ENCODE results near the gene MSANTD1.

MSANTD1 gene

DNA sequence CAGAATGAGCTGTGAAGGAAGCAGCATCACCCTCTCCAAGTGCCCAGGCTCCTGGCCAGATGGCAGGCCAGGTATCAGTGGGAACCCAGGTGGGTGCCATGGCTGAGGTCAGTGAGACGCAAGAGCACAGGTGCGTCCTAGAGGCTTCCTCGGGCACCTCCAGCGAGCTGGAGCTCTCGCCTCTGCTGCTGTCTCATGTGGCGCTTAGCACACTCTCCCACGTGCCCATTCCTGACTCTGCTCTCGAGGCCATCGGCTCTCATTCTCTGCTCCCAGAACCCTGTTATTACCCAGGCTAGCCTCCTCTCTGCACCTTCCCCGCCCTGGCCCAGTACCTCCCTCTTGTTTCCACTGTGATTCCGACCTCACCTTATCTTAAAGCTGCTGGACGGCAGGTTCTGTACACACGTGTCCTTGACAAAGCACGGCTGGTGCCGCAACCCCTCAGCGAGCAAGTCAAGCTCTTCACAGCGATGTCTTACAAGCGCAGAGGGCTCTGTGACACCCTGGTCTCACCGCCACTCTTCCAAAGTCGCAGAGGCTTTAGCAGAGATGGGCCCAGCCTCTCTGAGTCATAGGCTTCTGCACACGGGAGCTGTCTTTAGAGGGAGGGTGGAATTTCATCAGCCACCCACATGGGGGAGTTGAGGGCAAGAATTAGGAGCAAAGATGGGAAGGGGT lies 15.4 kb upstream of the MSANTD1 start:
- DNase-seq = no peak

DNA sequence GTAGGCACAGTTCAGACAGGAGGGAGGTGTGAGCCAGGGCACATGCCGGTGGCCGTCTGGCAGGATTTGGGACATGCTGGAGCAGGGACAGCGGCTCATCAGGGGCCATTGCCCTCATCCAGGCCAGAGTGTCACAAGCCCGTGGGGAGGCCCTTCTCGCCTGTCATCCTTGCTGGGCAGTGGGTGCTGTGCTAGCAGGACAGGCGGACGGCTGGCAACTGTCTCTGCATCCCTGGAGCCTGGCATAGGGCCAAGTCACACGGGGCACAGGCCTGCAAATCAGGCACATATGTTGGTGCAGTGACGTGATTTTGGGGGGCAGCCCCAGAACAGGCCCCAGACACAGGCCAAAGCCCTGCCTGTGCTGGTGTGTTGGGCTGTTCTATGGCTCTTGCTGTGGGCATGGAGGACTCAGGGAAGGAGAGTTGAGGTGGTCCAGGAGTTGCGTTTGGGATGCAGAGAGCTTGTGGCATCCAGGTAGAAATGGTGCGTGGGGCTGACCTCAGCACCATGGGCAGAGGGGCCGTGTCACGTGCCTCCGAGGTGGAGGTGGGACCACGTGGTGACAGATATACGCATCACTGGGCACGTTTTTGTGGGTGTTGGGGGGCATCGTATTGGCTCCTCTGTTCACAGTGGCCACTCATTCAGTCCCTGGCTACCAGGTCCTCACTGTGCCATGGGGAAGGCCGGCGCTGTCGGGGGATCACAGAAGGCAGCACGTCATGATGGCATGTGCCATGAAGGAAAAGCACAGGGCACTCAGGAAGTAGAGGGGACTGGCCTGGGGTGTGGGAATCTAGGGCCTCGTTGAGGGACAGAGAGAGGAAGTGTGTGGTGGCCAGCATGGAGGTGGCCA lies 14.6 kb upstream of the MSANTD1 start:
- no peak for DNase-seq

- DNase-seq = no peak
Observed at GRCh38 chr4:3235030-3235345, 14.0 kb upstream of the MSANTD1 start.

DNA sequence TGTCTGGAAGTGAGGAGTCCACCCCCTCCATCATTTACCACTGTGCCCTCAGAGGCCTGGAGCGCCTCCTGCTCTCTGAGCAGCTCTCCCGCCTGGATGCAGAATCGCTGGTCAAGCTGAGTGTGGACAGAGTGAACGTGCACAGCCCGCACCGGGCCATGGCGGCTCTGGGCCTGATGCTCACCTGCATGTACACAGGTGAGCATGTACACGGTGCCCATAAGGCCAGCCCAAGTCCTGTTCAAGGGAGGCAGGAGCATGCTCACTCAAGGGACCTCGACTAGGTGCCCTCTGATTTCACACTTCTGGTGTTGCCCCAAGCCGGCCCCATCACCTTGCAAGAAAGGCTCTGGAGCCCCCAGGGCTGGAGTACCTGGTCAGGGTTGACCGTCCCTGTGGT lies 13.4 kb upstream of the MSANTD1 start:
- no peak for DNase-seq

DNA sequence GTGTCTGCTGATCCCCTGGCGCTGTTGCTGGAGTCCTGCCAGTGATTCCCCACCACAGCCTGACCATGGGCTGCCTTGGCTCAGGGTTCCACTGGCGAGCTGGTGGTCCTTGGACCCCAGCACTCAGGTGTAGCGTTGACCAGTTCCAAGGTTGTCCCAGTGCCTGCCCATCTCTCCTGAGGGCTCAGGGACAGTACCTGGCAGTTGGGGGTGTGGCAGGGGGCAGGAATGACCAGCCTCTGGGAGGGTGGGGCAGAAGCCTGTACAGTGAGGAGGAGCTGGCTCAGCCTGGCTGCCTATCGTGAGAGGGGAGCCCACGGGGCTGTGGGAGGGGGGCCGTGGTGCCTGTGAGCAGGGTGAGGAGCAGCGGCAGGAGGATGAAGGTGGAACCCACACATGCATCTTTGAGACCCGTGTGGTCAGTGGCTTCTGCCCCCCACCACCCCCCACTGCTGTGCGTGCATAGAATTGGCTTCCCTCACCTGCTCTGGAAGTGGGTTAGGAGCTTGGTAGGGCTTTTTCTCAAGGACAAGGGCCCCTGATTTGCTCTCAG lies 12.6 kb upstream of the MSANTD1 start:
- no peak for DNase-seq

GRCh38 chr4:3237266-3237665 lies 11.7 kb upstream of the MSANTD1 start:
- no peak for DNase-seq

DNA sequence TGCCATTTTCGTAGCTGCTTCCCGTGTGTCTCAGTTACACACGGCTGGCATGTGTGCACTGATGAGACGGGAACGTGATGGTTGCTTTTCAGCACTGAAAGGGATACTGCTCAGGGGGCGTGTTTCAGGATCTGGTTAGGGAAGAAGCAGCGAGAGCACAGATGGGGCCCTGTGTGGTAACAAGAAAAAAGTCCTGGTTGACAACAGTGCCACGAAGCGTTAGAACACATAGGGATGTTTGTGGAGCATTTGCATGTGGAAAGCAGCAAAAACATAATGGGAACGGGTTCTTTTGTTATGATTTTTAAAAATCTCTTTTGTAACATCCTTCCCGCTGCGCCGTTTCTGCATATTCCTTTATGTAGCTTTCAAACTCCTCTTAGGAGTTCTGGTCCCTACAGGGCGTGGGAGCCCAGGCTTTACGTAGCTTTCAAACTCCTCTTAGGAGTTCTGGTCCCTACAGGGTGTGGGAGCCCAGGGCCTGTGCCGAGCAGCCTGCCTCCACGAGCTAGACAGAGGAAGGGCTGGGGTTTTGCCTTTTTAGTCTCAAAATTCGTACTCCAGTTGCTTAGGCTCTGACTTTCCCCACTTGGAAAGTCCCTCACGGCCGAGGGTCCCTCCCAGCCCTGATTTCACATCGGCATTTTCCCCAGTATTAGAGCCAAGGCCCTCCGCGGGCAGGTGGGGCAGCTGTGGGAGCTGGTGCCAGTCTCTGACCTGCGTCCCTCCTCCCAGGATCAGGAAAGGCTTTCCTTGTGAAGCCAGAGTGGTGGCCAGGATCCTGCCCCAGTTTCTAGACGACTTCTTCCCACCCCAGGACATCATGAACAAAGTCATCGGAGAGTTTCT lies 11.0 kb upstream of the MSANTD1 start:
- no peak for DNase-seq

- DNase-seq = no peak
Observed at GRCh38 chr4:3238721-3239120, 10.2 kb upstream of the MSANTD1 start.

DNA sequence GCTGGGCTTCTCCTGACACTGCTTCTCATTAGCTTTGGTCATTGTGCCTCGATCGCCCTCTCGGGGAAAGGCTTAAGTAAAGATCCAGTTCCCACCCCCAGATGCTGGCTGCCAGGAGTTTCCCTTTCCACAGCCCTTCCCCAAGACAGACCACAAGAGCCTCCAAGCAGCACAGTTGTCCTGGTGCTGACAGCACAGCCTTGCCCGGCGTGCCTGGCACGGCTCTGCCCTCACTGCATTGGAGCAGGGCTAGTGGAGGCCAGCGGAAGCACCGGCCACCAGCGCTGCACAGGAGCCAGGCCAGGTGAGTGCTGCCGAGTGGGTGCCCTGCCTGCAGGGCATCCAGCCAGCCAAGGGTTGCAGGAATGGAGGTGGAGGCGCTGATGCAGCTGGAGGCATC lies 9.7 kb upstream of the MSANTD1 start:
- DNase-seq = no peak

GRCh38 chr4:3239998-3240920 lies 8.7 kb upstream of the MSANTD1 start:
- DNase-seq = no peak

- DNase-seq = no peak
Observed at GRCh38 chr4:3240936-3241522, 7.9 kb upstream of the MSANTD1 start.

GRCh38 chr4:3241898-3242524 lies 6.9 kb upstream of the MSANTD1 start:
- DNase-seq = peak; percentile 82

GRCh38 chr4:3243136-3243780 lies 5.7 kb upstream of the MSANTD1 start:
- no peak for DNase-seq

- DNase-seq = no peak
Observed at GRCh38 chr4:3244002-3244401, 5.0 kb upstream of the MSANTD1 start.

- DNase-seq = no peak
Observed at GRCh38 chr4:3244747-3245146, 4.2 kb upstream of the MSANTD1 start.

GRCh38 chr4:3245676-3246075 lies 3.3 kb upstream of the MSANTD1 start:
- DNase-seq = no peak

GRCh38 chr4:3246458-3247398 lies 2.2 kb upstream of the MSANTD1 start:
- DNase-seq = no peak

- no peak for DNase-seq
Observed at GRCh38 chr4:3247399-3248177, 1.4 kb upstream of the MSANTD1 start.

- no peak for DNase-seq
Observed at GRCh38 chr4:3248178-3248480, 830 bp upstream of the MSANTD1 start.
